Dendritic cell treated with granulocyte-macrophage colony-stimulating factor and Interleukin-4, amounts not matched to agents 40 ng/mL and 50 ng/mL, for 4 days (primary cell): Measurements from ENCODE around the gene KIRREL2.
A peak's percentile ranks its signal among the peaks of the same experiment; 100 is the strongest.
"Not testable (repeated sequence)": the region's sequence is repeated elsewhere in the genome, so short reads cannot be mapped to it uniquely, and the experiment has no call there.

Experiments
- H3K27ac Mint-ChIP-seq: one replicate; pipeline ENCODE4 v1.8.0; 2022; ENCODE audit warnings: mild to moderate bottlenecking, mixed read lengths
- H3K27me3 Mint-ChIP-seq: one replicate; pipeline ENCODE4 v1.8.0; 2022; ENCODE audit warnings: mild to moderate bottlenecking, mixed read lengths
- H3K36me3 Mint-ChIP-seq: one replicate; pipeline ENCODE4 v1.8.0; 2022; ENCODE audit warnings: low read depth, mixed read lengths
- H3K4me1 Mint-ChIP-seq: one replicate; pipeline ENCODE4 v1.8.0; 2022; ENCODE audit warnings: low read depth, mixed read lengths
- H3K4me3 Mint-ChIP-seq: one replicate; pipeline ENCODE4 v1.8.0; 2022; ENCODE audit warnings: mild to moderate bottlenecking, moderate library complexity, mixed read lengths
- H3K9me3 Mint-ChIP-seq: one replicate; pipeline ENCODE4 v1.8.0; 2022; ENCODE audit warnings: mixed read lengths
- intact Hi-C: fragments of 100-400 bp; cut with micrococcal nuclease; formaldehyde crosslinking; loops from one replicate; pipeline ENCODE4 v1.15.0; 2022

Gene KIRREL2

DNA sequence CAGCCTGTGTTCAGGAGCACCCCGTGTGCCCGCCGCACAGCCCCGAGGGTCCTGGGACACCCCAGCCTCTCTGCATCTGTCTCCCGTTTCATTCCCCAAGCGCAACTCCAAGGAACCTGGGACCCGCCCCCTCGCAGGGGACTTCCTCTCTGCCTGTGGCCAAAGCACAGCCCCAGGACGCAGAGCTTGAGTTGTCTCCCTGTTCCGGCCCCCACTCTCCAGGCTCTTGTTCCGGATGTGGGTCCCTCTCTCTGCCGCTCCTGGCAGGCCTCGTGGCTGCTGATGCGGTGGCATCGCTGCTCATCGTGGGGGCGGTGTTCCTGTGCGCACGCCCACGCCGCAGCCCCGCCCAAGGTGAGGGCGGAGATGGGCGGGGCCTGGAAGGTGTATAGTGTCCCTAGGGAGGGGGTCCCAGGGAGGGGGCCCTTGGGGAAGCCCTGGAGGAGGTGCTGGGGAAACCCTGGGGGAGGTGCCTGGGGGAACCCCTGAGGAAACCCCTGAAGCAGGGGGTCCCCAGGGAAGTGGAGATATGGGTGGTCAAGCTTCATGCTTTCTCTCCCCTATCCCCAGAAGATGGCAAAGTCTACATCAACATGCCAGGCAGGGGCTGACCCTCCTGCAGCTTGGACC lies 47.0 kb downstream of the KIRREL2 start:
- intact Hi-C loops, result loop anchor here (10.0 kb wide), 1 partner anchor 159 kb away; the partner anchor contains the start of genes IGFLR1, LIN37, PSENEN and U2AF1L4
- peaks cover 64% of the 10 kb centered on the region for H3K4me1 Mint-ChIP-seq
- peak overlapping the region; percentile 98 for H3K4me3 Mint-ChIP-seq
- peak overlapping the region; percentile 96 for H3K27ac Mint-ChIP-seq
- H3K9me3 Mint-ChIP-seq, result no peaks in the 10 kb centered on the region
- H3K27me3 Mint-ChIP-seq, result no peaks in the 10 kb centered on the region
- H3K36me3 Mint-ChIP-seq, result peaks cover 73% of the 10 kb centered on the region

DNA sequence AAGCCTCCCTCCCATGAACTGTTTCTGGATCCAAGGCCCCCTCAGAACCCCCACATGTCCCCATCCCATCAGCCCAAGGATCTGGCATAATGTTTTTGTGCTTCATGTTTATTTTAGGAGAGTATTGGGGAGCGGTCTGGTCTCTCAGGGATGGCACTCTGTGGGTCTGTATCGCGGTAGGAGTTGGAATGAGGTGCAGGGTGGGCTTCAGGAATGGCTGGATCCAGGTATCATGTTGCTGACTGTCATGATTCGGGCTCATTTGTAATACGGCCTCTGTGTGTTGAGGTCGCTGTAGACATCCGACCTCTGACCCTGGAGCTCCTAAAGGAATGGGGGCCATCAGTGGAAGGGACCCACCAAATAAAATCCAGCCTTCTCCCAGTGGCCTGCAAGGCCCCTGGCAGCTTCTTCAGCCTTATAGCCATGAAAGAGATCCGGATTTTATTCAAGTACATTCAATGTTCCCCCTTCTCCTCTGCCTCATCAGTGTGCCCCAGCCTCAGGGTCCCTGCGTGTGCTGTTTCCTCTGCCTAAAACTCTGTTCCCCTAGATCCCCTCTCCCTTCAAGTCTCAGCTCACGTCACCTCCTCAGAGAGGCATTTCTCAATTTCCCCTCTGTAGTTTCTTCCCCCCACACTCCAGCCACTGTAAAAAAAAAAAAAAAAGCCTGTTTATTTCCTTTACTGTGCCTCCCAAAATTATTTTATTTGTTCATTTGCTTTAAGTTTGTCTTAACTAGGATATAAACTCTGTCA lies 47.8 kb downstream of the KIRREL2 start:
- intact Hi-C loops, result loop anchor here (10.0 kb wide), 1 partner anchor 160 kb away; the partner anchor contains the start of genes IGFLR1, LIN37, PSENEN and U2AF1L4
- Mint-ChIP-seq H3K27ac (peak overlapping the region; percentile 96), H3K27me3 (no peaks in the 10 kb centered on the region), H3K4me3 (peak overlapping the region; percentile 98), H3K9me3 (no peaks in the 10 kb centered on the region), H3K36me3 (peaks cover 72% of the 10 kb centered on the region), H3K4me1 (peaks cover 69% of the 10 kb centered on the region)

GRCh38 chr19:35905178-35905727 lies 48.5 kb downstream of the KIRREL2 start:
- intact Hi-C loops, result loop anchor here (10.0 kb wide), 1 partner anchor 160 kb away; the partner anchor contains the start of genes IGFLR1, LIN37, PSENEN and U2AF1L4
- Mint-ChIP-seq H3K27me3 (no peaks in the 10 kb centered on the region), H3K4me1 (peaks cover 77% of the 10 kb centered on the region), H3K4me3 (peak overlapping the region; percentile 98), H3K27ac (peak overlapping the region; percentile 96), H3K36me3 (peaks cover 66% of the 10 kb centered on the region), H3K9me3 (no peaks in the 10 kb centered on the region)

- Mint-ChIP-seq H3K27me3 (no peaks in the 10 kb centered on the region), H3K4me1 (peaks cover 80% of the 10 kb centered on the region), H3K4me3 (peak overlapping the region; percentile 98), H3K36me3 (peaks cover 60% of the 10 kb centered on the region), H3K27ac (peak overlapping the region; percentile 96), H3K9me3 (no peaks in the 10 kb centered on the region)
- intact Hi-C loops, result loop anchor here (10.0 kb wide), 1 partner anchor 163 kb away; the partner anchor contains the start of genes IGFLR1, LIN37, PSENEN and U2AF1L4
Observed at GRCh38 chr19:35907377-35907745, 50.6 kb downstream of the KIRREL2 start.

- intact Hi-C loops, result loop anchor here (2.0 to 10.0 kb wide), 2 partner anchors 23 to 163 kb away; partner anchors contain the start of genes IGFLR1, LIN37, PSENEN and U2AF1L4
- Mint-ChIP-seq H3K36me3 (peaks cover 59% of the 10 kb centered on the region), H3K4me1 (peaks cover 73% of the 10 kb centered on the region), H3K27ac (peak within 1 kb of the TSS; percentile 96), H3K27me3 (no peaks in the 10 kb centered on the region), H3K9me3 (no peaks in the 10 kb centered on the region), H3K4me3 (peak within 1 kb of the TSS; percentile 98)
Observed at GRCh38 chr19:35908010-35908441, 51.3 kb downstream of the KIRREL2 start, which contains the start of gene TYROBP. Gene TYROBP, minus strand, starts transcription at chr19:35908295. Its CDS starts 67 bp downstream, at chr19:35908228.

DNA sequence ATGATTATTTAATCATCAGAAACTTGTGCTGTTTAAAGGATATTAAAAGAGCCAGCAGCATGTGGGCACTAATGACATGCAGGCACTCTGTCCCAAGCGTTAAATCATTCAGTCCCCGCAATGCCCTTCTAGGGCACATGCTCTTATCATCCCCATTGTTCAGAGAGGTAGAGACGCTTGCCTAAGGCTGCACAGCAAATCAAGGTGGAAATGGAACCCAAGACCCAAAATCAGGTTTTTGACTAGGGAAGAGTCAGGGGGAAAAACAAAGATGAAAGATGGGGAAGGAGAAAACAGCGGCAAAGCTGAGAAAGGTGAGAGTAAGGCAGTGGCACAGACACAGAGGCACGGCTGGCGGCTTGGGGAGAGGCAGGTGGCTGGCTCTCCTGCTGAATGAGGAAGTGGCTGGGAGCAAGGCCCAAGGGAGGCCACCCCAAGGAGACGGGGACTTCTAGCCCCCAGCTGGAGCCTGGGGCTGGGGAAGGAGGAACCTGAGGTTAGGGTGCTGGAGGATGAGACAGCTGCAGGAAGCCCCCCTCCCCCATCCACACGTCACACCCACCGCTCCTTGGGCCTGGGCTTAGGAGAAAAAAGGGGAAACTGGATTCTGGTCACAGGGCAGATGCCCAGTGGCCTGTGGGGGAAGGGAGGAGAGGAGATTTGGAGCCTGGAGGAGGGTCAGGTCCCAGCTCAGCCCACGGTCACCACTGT lies 52.4 kb downstream of the KIRREL2 start:
- peak overlapping the region; percentile 96 for H3K27ac Mint-ChIP-seq
- intact Hi-C loops, result loop anchor here (2.0 to 10.0 kb wide), 2 partner anchors 22 to 164 kb away; partner anchors contain the start of genes IGFLR1, LIN37, PSENEN and U2AF1L4
- H3K4me3 Mint-ChIP-seq, result peak overlapping the region; percentile 98
- H3K4me1 Mint-ChIP-seq, result peaks cover 73% of the 10 kb centered on the region
- no peaks in the 10 kb centered on the region for H3K9me3 Mint-ChIP-seq
- no peaks in the 10 kb centered on the region for H3K27me3 Mint-ChIP-seq
- peaks cover 48% of the 10 kb centered on the region for H3K36me3 Mint-ChIP-seq

DNA sequence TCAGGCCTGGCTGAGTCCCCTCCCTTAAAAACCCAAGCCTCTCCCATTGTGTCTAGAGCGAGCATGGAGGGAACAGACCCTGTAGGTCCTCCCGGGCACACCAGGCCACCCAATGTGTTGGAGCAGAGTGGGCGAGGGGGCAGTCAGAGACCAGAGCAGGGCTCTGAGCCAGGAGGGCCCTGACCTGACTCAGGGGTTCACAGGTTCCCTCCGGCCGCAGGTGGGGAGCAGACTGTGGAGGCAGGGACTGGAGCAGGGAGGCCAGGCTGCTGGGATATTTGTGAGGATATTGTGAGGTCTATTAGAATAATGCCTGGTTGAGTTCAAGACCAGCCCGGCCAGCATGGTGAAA lies 52.9 kb downstream of the KIRREL2 start:
- Mint-ChIP-seq H3K4me3 (peak overlapping the region; percentile 98), H3K4me1 (peaks cover 70% of the 10 kb centered on the region), H3K36me3 (peaks cover 42% of the 10 kb centered on the region), H3K27ac (peak overlapping the region; percentile 96), H3K27me3 (no peaks in the 10 kb centered on the region), H3K9me3 (no peaks in the 10 kb centered on the region)
- intact Hi-C loops, result loop anchor here (2.0 to 10.0 kb wide), 2 partner anchors 21 to 165 kb away; partner anchors contain the start of genes IGFLR1, LIN37, PSENEN and U2AF1L4

DNA sequence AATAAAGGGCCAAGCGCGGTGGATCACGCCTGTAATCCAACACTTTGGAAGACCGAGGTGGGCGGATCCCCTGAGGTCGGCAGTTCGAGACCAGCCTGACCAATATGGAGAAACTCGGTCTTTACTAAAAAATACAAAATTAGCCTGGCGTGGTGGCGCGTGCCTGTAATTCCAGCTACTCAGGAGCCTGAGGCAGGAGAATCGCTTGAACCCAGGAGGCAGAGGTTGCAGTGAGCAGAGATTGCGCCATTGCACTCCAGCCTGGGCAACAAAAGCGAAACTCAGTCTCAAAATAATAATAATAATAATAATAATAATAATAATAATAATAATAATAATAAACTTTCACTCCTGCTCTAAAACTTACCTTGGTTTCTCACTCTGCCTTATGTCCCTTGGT lies 53.6 kb downstream of the KIRREL2 start:
- H3K27me3 Mint-ChIP-seq, H3K4me3 Mint-ChIP-seq, intact Hi-C loops, H3K9me3 Mint-ChIP-seq: not testable (repeated sequence)
- peak overlapping the region; percentile 96 for H3K27ac Mint-ChIP-seq
- peaks cover 35% of the 10 kb centered on the region for H3K36me3 Mint-ChIP-seq
- peaks cover 70% of the 10 kb centered on the region for H3K4me1 Mint-ChIP-seq

DNA sequence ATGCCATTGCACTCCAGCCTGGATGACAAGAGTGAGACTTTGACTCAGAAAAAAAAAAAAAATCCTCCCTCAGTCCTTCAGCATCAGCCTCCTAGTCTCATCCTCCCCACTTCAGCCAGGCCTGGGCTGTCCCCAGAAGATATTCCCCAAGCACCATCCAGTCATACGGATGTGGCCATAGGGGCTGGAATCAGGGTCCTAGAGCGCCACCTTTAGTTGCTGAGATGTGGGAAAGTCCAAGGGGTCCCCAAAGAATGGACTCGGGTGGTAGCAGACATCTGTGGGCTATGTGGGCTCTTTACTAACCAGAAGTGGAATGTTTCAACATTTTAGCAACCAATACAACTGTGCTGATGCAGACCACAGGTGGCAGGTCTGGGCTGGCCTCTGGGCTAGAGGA lies 54.5 kb downstream of the KIRREL2 start:
- intact Hi-C loops, result no loop called here
- H3K36me3 Mint-ChIP-seq, result peaks cover 28% of the 10 kb centered on the region
- H3K9me3 Mint-ChIP-seq, result no peaks in the 10 kb centered on the region
- peaks cover 74% of the 10 kb centered on the region for H3K4me1 Mint-ChIP-seq
- H3K27ac Mint-ChIP-seq, result peak overlapping the region; percentile 96
- H3K4me3 Mint-ChIP-seq, result no peak overlapping the region
- no peaks in the 10 kb centered on the region for H3K27me3 Mint-ChIP-seq

DNA sequence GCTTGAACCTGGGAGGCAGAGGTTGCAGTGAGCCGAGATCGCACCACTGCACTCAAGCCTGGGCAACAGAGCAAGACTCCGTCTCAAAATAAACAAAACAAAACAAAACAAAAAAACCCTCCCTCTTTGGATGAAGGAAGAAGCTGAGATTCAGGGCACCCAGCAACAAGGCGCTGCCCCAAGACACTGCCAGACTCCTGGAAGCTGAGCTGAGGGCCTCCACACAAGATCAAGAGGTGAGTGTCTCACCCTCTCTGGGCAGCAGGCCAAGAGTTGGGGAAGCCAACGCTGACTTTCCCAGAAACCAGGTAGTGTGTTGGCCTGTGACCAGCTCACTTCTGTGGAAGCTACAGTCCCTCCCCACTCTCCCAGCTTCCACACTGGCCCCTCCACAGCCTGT lies 55.1 kb downstream of the KIRREL2 start:
- peaks cover 22% of the 10 kb centered on the region for H3K36me3 Mint-ChIP-seq
- no peaks in the 10 kb centered on the region for H3K9me3 Mint-ChIP-seq
- peak overlapping the region; percentile 96 for H3K27ac Mint-ChIP-seq
- peaks cover 70% of the 10 kb centered on the region for H3K4me1 Mint-ChIP-seq
- no peaks in the 10 kb centered on the region for H3K27me3 Mint-ChIP-seq
- peak overlapping the region; percentile 20 for H3K4me3 Mint-ChIP-seq
- intact Hi-C loops, result no loop called here

- peaks cover 5% of the 10 kb centered on the region for H3K36me3 Mint-ChIP-seq
- peaks cover 62% of the 10 kb centered on the region for H3K4me1 Mint-ChIP-seq
- no peaks in the 10 kb centered on the region for H3K9me3 Mint-ChIP-seq
- H3K4me3 Mint-ChIP-seq, result peak overlapping the region; percentile 57
- H3K27me3 Mint-ChIP-seq, result no peaks in the 10 kb centered on the region
- intact Hi-C loops, result no loop called here
- peak overlapping the region; percentile 96 for H3K27ac Mint-ChIP-seq
Observed at GRCh38 chr19:35913589-35913988, 56.9 kb downstream of the KIRREL2 start.

GRCh38 chr19:35915443-35915842 lies 58.7 kb downstream of the KIRREL2 start:
- no peaks in the 10 kb centered on the region for H3K27me3 Mint-ChIP-seq
- intact Hi-C loops, result no loop called here
- no peaks in the 10 kb centered on the region for H3K9me3 Mint-ChIP-seq
- no peak overlapping the region for H3K4me3 Mint-ChIP-seq
- peaks cover 51% of the 10 kb centered on the region for H3K4me1 Mint-ChIP-seq
- H3K27ac Mint-ChIP-seq, result peak overlapping the region; percentile 96
- H3K36me3 Mint-ChIP-seq, result no peaks in the 10 kb centered on the region
